Transverse colon (tissue), 4 donors: ENCODE data around the gene RBM46.

Source experiments
- CTCF ChIP-seq, 5 experiments: fragments of 200-600 bp in 3 of 5; fragments of 450-650 bp in 2 of 5; sonication (generic) in 3 of 5; IDR thresholded peaks; 1 replicate in 2 of 5; 2 replicates in 3 of 5; pipeline ENCODE4 v1.5.1; 2016 to 2017; ENCODE audit warnings: antibody characterized with exemption in 5 of 5, inconsistent platforms in 3 of 5, mild to moderate bottlenecking in 2 of 5, moderate library complexity in 1 of 5
- POLR2A ChIP-seq: fragments of 450-650 bp; IDR thresholded peaks from one replicate; pipeline ENCODE4 v1.6.1; 2016; ENCODE audit warnings: antibody characterized with exemption, mild to moderate bottlenecking, moderate library complexity
- POLR2AphosphoS5 ChIP-seq, 3 donors: sonication (generic); formaldehyde crosslinking; IDR thresholded peaks; one replicate each; pipeline ENCODE4 v1.6.1; 2016; ENCODE audit warnings: antibody characterized with exemption in 3 of 3

GRCh38 chr4:154838694-154839093 is 57.6 kb downstream of the RBM46 start:
- TF ChIP-seq POLR2A (no peak), CTCF (IDR thresholded peaks at IDR 0.05) (no peak), POLR2AphosphoS5 (IDR thresholded peaks at IDR 0.05) (no peak)
